ENCODE measurements around the gene ADAMTSL4.
"Not testable (repeated sequence)": the region's sequence is repeated elsewhere in the genome, so short reads cannot be mapped to it uniquely, and the experiment has no call there.

Gene ADAMTSL4

GRCh38 chr1:150567717-150568593 is 18.7 kb downstream of the ADAMTSL4 start:
- no peak for DNase-seq

DNA sequence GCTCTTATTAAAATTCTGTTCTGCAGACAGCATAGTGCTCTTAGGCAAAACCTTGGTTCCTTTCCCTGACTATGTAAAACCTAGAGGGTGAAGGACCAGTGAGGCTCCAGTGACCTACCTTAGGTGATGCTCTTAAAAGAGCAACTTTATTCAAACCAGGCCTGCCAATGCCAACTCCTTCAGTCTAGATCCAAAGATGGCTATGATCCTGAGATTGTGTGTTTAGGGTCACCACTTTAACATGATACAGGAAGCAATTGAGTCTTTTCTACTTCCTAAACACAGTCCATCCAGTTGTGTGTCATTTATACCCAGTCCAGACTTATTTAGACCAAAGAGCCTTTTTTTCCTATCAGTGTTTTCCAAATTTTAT is 19.4 kb downstream of the ADAMTSL4 start:
- no peak for DNase-seq

DNA sequence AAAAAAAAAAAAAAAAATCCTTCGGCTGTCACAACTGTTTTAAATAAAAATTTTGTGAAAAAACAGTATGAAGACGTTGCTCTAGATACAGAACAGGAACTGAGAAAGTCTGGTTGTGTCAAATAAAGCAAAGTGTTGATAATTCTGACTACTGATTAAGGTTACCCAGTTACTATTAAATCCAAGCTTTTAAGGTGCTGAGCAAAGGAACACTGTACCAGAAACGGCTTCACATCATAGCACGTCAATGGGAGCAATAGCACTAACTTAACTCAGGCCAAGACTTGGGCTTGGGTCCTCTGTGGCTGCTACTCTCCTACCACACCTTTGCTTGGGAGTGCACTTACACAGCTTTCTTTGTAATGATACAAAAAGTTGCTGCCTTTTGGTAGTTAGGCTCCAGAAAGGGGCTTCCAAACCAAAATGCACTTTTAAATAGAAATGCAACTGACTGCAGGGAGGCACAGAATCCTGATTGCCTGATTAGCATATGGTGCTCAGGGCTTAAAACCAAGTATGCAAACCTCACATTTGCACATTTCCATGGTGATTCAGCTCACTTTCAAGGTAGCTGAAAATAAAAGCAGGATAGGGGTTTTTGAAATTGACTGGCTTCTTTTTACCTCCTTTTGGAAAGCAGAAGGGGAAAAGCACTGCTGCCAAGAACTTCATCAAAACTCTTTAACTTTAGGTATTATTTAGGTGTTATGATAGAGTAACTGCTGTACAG is 23.9 kb downstream of the ADAMTSL4 start:
- no peak for DNase-seq

DNA sequence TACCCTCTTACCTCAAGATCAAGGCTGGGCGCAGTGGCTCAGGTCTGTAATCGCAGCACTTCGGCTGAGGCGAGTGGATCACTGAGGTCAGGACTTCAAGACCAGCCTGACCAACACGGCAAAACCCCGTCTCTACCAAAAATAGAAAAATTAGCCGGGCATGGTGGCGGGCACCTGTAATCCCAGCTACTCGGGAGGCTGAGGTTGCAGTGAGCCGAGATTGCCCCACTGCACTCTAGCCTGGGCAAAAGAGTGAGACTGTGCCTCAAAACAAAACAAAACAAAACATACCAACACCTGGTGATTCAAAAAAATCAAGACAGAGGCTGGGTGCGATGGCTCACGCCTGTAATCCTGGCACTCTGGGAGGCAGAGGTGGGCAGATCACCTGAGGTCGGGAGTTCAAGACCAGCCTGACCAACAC is 24.5 kb downstream of the ADAMTSL4 start:
- DNase-seq, result not testable (repeated sequence)

- DNase-seq, result no peak
Observed at GRCh38 chr1:150574260-150575071, 25.3 kb downstream of the ADAMTSL4 start.

DNA sequence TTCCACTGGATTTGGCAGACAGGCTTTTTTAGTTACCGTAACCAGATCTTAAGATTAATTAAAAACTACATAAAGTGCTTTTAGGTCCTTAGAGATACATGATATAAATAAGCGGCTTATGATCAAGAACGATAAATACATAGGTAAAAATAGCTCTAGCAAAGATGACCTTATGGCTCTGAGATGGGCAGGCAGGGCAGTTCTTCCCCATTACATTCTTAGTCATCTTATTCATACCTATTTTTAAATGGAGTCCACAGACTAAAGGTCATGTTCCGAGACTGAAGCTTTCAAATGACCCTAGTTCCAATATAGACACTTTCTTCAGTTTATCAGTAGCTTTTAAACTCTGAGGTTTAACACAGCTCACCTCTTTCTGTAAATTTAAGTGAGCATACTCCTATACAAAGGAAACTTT is 25.9 kb downstream of the ADAMTSL4 start:
- DNase-seq, result no peak

- no peak for DNase-seq
Observed at GRCh38 chr1:150575518-150576366, 26.5 kb downstream of the ADAMTSL4 start.

DNA sequence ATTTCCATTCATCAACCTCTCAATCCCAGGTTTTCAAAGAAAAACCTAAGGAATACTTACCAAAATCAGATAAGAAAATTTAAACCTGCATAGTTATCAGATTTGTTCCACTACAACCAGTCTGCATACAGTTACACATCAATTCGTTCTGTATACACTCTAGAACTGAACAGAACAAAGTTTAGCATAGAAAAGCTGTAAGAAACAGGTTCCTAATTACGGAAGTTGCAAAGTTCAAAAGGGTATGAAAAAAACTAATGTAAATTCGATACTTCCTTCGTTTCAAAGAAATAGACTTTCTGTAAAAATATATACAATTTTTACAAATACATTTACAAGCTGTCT is 27.1 kb downstream of the ADAMTSL4 start:
- DNase-seq, result no peak

DNA sequence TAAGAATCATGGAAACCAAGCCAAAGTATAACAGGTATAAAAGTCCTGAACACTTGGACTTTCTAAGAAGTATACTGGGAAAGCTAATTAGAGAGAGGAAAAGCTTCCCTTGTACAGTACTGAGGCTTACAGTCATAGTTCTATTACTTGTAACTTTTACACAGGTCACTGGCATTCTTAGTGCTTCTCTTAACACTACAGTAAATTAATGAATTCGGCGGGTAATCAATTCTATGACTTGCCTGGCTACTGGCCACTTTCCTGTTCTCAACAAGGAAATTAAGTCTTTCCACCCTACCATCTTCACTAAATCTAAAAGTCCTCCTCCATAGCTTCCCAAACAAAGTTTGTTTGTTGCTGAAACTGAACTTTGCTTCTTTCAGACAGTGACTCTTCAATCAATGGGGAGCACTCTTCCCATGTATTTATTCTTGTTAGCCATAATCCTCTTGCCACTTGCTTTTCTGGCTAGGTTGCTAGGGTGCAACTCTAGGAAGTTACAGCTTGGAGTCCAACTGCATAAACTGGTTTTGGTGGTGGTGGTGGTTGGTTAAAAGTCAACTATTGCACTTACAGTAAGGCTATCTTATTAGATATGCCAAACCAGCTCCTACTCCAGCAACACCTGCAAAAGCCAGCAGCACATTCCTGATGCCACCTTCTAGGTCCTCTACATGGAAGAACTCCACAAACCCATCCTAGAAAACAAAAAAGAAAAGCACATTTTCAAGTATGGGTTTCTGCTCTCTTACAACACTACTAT is 27.8 kb downstream of the ADAMTSL4 start:
- DNase-seq, result no peak

- no peak for DNase-seq
Observed at GRCh38 chr1:150577557-150578271, 28.5 kb downstream of the ADAMTSL4 start.

DNA sequence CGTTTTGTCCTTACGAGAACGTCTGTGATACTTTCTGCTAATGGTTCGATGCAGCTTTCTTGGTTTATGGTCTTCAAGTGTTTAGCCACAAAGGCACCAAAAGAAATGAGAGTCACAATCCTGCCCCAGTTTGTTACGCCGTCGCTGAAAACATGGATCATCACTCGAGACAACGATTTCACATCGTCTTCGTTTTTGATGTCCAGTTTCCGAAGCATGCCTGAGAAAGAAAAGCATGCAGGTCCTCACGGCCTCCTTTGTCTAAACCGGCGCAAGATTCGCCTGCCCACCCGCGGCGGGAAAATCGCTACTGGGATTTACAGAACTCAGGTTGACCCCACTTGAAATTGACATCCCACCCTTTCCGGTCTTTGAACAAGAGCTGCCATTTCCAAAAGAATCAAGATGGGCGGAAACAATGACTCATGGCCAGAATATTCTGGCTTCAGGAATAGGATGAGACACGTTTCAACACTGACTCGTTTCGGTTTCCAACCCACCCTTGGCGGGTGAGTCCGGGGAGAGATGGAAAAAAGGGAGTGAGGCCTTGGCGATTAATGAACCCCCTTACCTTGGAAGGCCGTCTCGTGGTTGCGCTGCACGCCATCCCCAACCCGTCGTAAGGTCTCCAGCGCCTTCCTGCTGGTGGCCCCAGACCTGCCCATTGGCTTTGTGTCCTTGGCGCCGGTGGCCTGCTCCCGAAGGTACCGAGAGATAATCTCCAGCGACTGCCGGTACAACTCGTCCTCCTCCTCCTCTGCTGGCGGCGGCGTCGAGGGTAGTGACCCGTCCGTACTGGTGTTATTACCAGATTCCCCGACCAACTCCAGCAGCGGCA is 29.3 kb downstream of the ADAMTSL4 start:
- DNase-seq, result peak; percentile 48

GRCh38 chr1:150579110-150579944 is 30.1 kb downstream of the ADAMTSL4 start, which contains the start of gene MCL1:
Gene MCL1, minus strand, starts transcription at chr1:150579610. Its CDS starts 80 bp downstream, at chr1:150579530.
- peak; percentile 81 for DNase-seq

DNA sequence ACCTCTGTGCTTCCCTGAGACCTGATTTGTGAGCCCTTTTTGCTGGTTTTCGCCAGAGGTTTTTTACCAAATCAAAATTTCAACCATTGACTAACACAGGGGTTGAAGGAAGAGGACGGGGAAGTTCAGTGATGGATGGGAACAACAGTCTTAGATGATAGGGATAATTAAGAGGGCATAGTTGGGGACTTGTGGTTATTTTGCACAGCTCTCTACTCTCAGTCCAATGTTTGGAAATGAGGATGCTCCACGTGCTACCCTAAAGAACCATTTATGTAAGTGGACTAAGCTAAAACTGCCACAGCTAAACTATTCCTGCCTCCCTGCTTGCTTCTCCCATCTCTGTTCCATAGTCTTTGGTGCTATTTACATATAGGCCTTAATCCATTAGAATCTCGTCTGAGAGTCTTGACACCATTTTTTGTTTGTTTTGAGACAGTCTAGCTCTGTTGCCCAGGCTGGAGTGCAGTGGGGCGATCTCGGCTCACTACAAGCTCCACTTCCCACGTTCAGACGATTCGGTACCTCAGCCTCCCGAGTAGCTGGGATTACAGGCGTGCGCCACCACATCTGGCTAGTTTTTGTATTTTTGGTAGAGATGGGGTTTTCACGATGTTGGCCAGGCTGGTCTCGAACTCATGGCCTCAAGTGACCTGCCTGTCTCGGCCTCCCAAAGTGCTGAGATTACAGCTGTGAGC is 30.9 kb downstream of the ADAMTSL4 start:
- DNase-seq, result no peak

- not testable (repeated sequence) for DNase-seq
Observed at GRCh38 chr1:150580966-150581365, 31.8 kb downstream of the ADAMTSL4 start.

- DNase-seq, result not testable (repeated sequence)
Observed at GRCh38 chr1:150581437-150581836, 32.2 kb downstream of the ADAMTSL4 start.

- not testable (repeated sequence) for DNase-seq
Observed at GRCh38 chr1:150581962-150582361, 32.8 kb downstream of the ADAMTSL4 start.

DNA sequence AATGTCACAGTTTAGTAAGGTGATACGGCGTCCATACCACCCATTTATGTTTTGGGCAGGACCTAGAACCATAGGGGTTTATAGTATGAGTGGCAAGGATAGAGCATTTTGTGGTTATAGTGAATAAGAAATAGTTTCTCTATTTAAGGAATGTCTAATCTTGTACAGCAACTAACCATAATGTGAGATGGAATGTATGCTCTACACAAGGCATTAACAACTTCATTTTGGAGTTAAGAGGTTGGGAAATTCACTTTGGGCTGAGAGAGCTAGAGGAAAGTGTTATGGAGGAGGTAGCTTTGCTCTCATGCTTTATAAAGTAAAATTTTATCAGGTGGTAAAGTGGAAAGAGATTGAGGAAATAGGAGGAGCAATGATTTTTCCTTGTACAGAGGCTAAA is 33.2 kb downstream of the ADAMTSL4 start:
- no peak for DNase-seq

Data from stimulated activated CD4-positive, alpha-beta T cell treated with anti-CD3 and anti-CD28 coated beads, Interleukin-12 subunit alpha, Interleukin-12 subunit beta, amount 100 ng/mL, for 4 hours (primary cell).